ENCODE data around the gene NOD2.

DNA sequence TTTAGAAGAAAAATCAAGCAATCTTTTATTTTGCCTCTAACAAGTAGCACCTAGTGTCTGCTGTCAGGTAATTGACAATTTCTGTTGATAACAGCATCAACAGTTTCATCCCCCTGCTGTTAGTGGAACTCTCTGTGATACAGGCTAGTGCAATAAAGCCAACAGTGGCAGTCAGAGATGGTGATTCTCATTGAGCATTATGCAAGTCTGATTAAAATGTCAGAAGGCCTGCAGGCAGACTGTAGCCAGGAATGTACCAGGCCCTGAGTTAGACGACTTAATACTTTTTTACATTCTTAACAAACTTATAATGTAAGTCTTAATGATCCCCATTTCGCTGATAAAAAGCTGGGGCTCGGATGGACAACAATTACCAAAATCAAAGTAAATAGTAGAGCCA is 63.1 kb downstream of the NOD2 start:
- TF ChIP-seq, protein P1, sequence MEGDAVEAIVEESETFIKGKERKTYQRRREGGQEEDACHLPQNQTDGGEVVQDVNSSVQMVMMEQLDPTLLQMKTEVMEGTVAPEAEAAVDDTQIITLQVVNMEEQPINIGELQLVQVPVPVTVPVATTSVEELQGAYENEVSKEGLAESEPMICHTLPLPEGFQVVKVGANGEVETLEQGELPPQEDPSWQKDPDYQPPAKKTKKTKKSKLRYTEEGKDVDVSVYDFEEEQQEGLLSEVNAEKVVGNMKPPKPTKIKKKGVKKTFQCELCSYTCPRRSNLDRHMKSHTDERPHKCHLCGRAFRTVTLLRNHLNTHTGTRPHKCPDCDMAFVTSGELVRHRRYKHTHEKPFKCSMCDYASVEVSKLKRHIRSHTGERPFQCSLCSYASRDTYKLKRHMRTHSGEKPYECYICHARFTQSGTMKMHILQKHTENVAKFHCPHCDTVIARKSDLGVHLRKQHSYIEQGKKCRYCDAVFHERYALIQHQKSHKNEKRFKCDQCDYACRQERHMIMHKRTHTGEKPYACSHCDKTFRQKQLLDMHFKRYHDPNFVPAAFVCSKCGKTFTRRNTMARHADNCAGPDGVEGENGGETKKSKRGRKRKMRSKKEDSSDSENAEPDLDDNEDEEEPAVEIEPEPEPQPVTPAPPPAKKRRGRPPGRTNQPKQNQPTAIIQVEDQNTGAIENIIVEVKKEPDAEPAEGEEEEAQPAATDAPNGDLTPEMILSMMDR (IDR thresholded peaks at IDR 0.05) = no peak
- TF ChIP-seq POLR2A (IDR thresholded peaks at IDR 0.05) = no peak

Data from thyroid gland (tissue), 4 donors.